HG02943 (cell line): Measurements from ENCODE around the gene PLCH1.
"Not testable (repeated sequence)": the region's sequence is repeated elsewhere in the genome, so short reads cannot be mapped to it uniquely, and the experiment has no call there.

Experiments used
- ATAC-seq: cut with Tn5 transposase; IDR thresholded peaks from one replicate; pipeline ENCODE4 v1.9.1; 2021; ENCODE audit warnings: mild to moderate bottlenecking, low read depth, moderate library complexity; ENCODE audit not compliant: unreplicated experiment

Gene PLCH1

GRCh38 chr3:155651489-155652218, 93.2 kb downstream of the PLCH1 start:
- no peak for ATAC-seq

GRCh38 chr3:155648013-155648591, 96.8 kb downstream of the PLCH1 start:
- no peak for ATAC-seq

- no peak for ATAC-seq
These were observed 97.7 kb downstream of the PLCH1 start for GRCh38 chr3:155647206-155647605.

- ATAC-seq, result no peak
These were observed 98.2 kb downstream of the PLCH1 start for GRCh38 chr3:155646669-155647068.

GRCh38 chr3:155646128-155646527, 98.7 kb downstream of the PLCH1 start:
- ATAC-seq, result no peak

- ATAC-seq, result no peak
These were observed 101.2 kb downstream of the PLCH1 start for GRCh38 chr3:155643581-155644165.

GRCh38 chr3:155641956-155642355, 102.9 kb downstream of the PLCH1 start:
- no peak for ATAC-seq

GRCh38 chr3:155640098-155640497, 104.8 kb downstream of the PLCH1 start:
- no peak for ATAC-seq

- ATAC-seq, result no peak
These were observed 105.3 kb downstream of the PLCH1 start for GRCh38 chr3:155639462-155640055.

GRCh38 chr3:155638461-155638860, 106.4 kb downstream of the PLCH1 start:
- not testable (repeated sequence) for ATAC-seq

- ATAC-seq, result no peak
These were observed 107.3 kb downstream of the PLCH1 start for GRCh38 chr3:155637567-155637966.

- ATAC-seq, result no peak
These were observed 109.8 kb downstream of the PLCH1 start for GRCh38 chr3:155635056-155635455.

GRCh38 chr3:155634121-155634719, 110.7 kb downstream of the PLCH1 start:
- ATAC-seq, result no peak

- ATAC-seq, result no peak
These were observed 113.4 kb downstream of the PLCH1 start for GRCh38 chr3:155631323-155632019.

- no peak for ATAC-seq
These were observed 115.3 kb downstream of the PLCH1 start for GRCh38 chr3:155629556-155629955.

- ATAC-seq, result no peak
These were observed 115.8 kb downstream of the PLCH1 start for GRCh38 chr3:155629056-155629455.

GRCh38 chr3:155622647-155623046, 122.2 kb downstream of the PLCH1 start:
- not testable (repeated sequence) for ATAC-seq

- ATAC-seq, result not testable (repeated sequence)
These were observed 124.3 kb downstream of the PLCH1 start for GRCh38 chr3:155620552-155620951.

GRCh38 chr3:155619118-155619915, 125.6 kb downstream of the PLCH1 start:
- no peak for ATAC-seq

GRCh38 chr3:155618543-155618942, 126.3 kb downstream of the PLCH1 start:
- ATAC-seq, result no peak
